WTC11 (cell line): ENCODE measurements around the gene SLAMF6.

ENCODE experiments used
- CTCF ChIP-seq: fragments of 200-600 bp; IDR thresholded peaks from 2 replicates; pipeline ENCODE4 v1.8.0; 2022; ENCODE audit warnings: antibody characterized with exemption
- E2F4 ChIP-seq: sonication (generic); formaldehyde crosslinking; IDR thresholded peaks from 2 replicates; pipeline ENCODE4 v1.8.1; 2022; ENCODE audit warnings: low read depth, mild to moderate bottlenecking, moderate library complexity, missing genetic modification reagents, borderline replicate concordance
- FOXJ3 ChIP-seq: sonication (generic); formaldehyde crosslinking; IDR thresholded peaks from 2 replicates; pipeline ENCODE4 v1.9.0; 2021; ENCODE audit warnings: missing genetic modification reagents, mild to moderate bottlenecking, borderline replicate concordance
- ZNF138 ChIP-seq: sonication (generic); formaldehyde crosslinking; conservative IDR thresholded peaks from 2 replicates; pipeline ENCODE4 v1.8.1; 2022; ENCODE audit warnings: mild to moderate bottlenecking, moderate library complexity, missing genetic modification reagents

GRCh38 chr1:160552425-160552824 lies 29.4 kb upstream of the SLAMF6 start:
- TF ChIP-seq FOXJ3 (CRISPR knock-in tag), result no peak
- no peak for TF ChIP-seq E2F4 (CRISPR knock-in tag)
- TF ChIP-seq ZNF138 (CRISPR knock-in tag), result no peak
- no peak for TF ChIP-seq CTCF
